ENCODE data around the gene POLDIP2.

The POLDIP2 gene

GRCh38 chr17:28333083-28333746 is 24.1 kb downstream of the POLDIP2 start:
- no peak for TF ChIP-seq REST (IDR thresholded peaks at IDR 0.05; ENCODE audit: insufficient read depth in 1 of 2, low read depth in 2 of 2, low read length in 2 of 2)
- TF ChIP-seq POLR2AphosphoS5 (IDR thresholded peaks at IDR 0.05; ENCODE audit: low read depth, low read length): no peak
- no peak for TF ChIP-seq SIN3A (IDR thresholded peaks at IDR 0.05; ENCODE audit: borderline replicate concordance, insufficient read depth, low read length)
- no peak for TF ChIP-seq TAF1 (IDR thresholded peaks at IDR 0.05; ENCODE audit: borderline replicate concordance, insufficient read depth, low read length)
- no peak for TF ChIP-seq FOXP2 (optimal IDR thresholded peaks at IDR 0.05; ENCODE audit: borderline replicate concordance, extremely low read depth, extremely low read length, insufficient read depth)

GRCh38 chr17:28331891-28332420 is 25.4 kb downstream of the POLDIP2 start:
- TF ChIP-seq TAF1 (IDR thresholded peaks at IDR 0.05; ENCODE audit: borderline replicate concordance, insufficient read depth, low read length) (no peak), FOXP2 (optimal IDR thresholded peaks at IDR 0.05; ENCODE audit: borderline replicate concordance, extremely low read depth, extremely low read length, insufficient read depth) (no peak)

- no peak for TF ChIP-seq SIN3A (IDR thresholded peaks at IDR 0.05; ENCODE audit: borderline replicate concordance, insufficient read depth, low read length)
- TF ChIP-seq TAF1 (IDR thresholded peaks at IDR 0.05; ENCODE audit: borderline replicate concordance, insufficient read depth, low read length): no peak
- no peak for TF ChIP-seq REST (IDR thresholded peaks at IDR 0.05; ENCODE audit: insufficient read depth in 1 of 2, low read depth in 2 of 2, low read length in 2 of 2)
- TF ChIP-seq FOXP2 (optimal IDR thresholded peaks at IDR 0.05; ENCODE audit: borderline replicate concordance, extremely low read depth, extremely low read length, insufficient read depth): no peak
- TF ChIP-seq POLR2AphosphoS5 (IDR thresholded peaks at IDR 0.05; ENCODE audit: low read depth, low read length): no peak
These were observed 26.7 kb downstream of the POLDIP2 start for GRCh38 chr17:28330671-28331070.

- TF ChIP-seq FOXP2 (optimal IDR thresholded peaks at IDR 0.05; ENCODE audit: borderline replicate concordance, extremely low read depth, extremely low read length, insufficient read depth) (no peak), TAF1 (IDR thresholded peaks at IDR 0.05; ENCODE audit: borderline replicate concordance, insufficient read depth, low read length) (no peak), POLR2AphosphoS5 (IDR thresholded peaks at IDR 0.05; ENCODE audit: low read depth, low read length) (no peak), REST (IDR thresholded peaks at IDR 0.05; ENCODE audit: insufficient read depth in 1 of 2, low read depth in 2 of 2, low read length in 2 of 2) (no peak), SIN3A (IDR thresholded peaks at IDR 0.05; ENCODE audit: borderline replicate concordance, insufficient read depth, low read length) (no peak)
These were observed 29.0 kb downstream of the POLDIP2 start for GRCh38 chr17:28328325-28328724.

GRCh38 chr17:28327709-28328108 is 29.6 kb downstream of the POLDIP2 start:
- TF ChIP-seq FOXP2 (optimal IDR thresholded peaks at IDR 0.05; ENCODE audit: borderline replicate concordance, extremely low read depth, extremely low read length, insufficient read depth) (no peak), POLR2AphosphoS5 (IDR thresholded peaks at IDR 0.05; ENCODE audit: low read depth, low read length) (no peak), REST (IDR thresholded peaks at IDR 0.05; ENCODE audit: insufficient read depth in 1 of 2, low read depth in 2 of 2, low read length in 2 of 2) (no peak), TAF1 (IDR thresholded peaks at IDR 0.05; ENCODE audit: borderline replicate concordance, insufficient read depth, low read length) (no peak), SIN3A (IDR thresholded peaks at IDR 0.05; ENCODE audit: borderline replicate concordance, insufficient read depth, low read length) (no peak)
